Left ventricle myocardium inferior (tissue), 1 donor: ENCODE results near the gene SH2D3A. TPM values are rescaled to one million over a fixed set of nuclear protein-coding genes. Genes with fewer than 3 reads are reported as not detected.

Source experiments
- DNase-seq: peaks from one replicate; pipeline ENCODE4 v3.0.0-alpha.2; 2020
- H3K27ac ChIP-seq: fragments of 200-600 bp; replicated peaks from 2 replicates; pipeline ENCODE4 v1.8.0; 2021
- H3K27me3 ChIP-seq: fragments of 200-600 bp; 2 replicates; pipeline ENCODE4 v1.8.0; 2021; ENCODE audit warnings: low read depth
- H3K36me3 ChIP-seq: fragments of 200-600 bp; 2 replicates; pipeline ENCODE4 v1.8.0; 2021
- H3K4me1 ChIP-seq: fragments of 200-600 bp; 2 replicates; pipeline ENCODE4 v1.8.0; 2021
- H3K4me3 ChIP-seq: fragments of 200-600 bp; 2 replicates; pipeline ENCODE4 v1.8.0; 2021; ENCODE audit warnings: mild to moderate bottlenecking, moderate library complexity
- H3K9me3 ChIP-seq: fragments of 200-600 bp; replicated peaks from 2 replicates; pipeline ENCODE4 v1.8.0; 2021
- CTCF ChIP-seq: fragments of 200-600 bp; IDR thresholded peaks from 2 replicates; pipeline ENCODE4 v1.8.0; 2021; ENCODE audit warnings: antibody characterized with exemption, mild to moderate bottlenecking, borderline replicate concordance
- intact Hi-C: fragments of 100-400 bp; cut with micrococcal nuclease; formaldehyde crosslinking; loops from one replicate; pipeline ENCODE4 v1.11.0; 2022
- total RNA-seq: library from RNA; stranded (reverse); fragmentation: NEBNext Ultra II Directional; extraction: Animal tissue kit (Norgen Biotek cat#: 25700); gene quantifications from one replicate; pipeline ENCODE4 v1.2.1, GENCODE V29; 2021
- donor health status: DM: no; HTN: yes; CAD: no; lungs with severe emphysema.

SH2D3A gene
- total RNA-seq, 1 donor from 2014 or later: 0.14 TPM

- no peak for TF ChIP-seq CTCF
- Histone ChIP-seq H3K4me1 (peaks cover 12% of the 10 kb centered on the region), H3K36me3 (peaks cover 11% of the 10 kb centered on the region), H3K27ac (no peak overlapping the region), H3K27me3 (peaks cover 9% of the 10 kb centered on the region), H3K4me3 (no peak overlapping the region), H3K9me3 (no peaks in the 10 kb centered on the region)
- intact Hi-C loops: no loop called here
- no peak for DNase-seq
Measured at GRCh38 chr19:6730941-6731670, 36.1 kb downstream of the SH2D3A start.

DNA sequence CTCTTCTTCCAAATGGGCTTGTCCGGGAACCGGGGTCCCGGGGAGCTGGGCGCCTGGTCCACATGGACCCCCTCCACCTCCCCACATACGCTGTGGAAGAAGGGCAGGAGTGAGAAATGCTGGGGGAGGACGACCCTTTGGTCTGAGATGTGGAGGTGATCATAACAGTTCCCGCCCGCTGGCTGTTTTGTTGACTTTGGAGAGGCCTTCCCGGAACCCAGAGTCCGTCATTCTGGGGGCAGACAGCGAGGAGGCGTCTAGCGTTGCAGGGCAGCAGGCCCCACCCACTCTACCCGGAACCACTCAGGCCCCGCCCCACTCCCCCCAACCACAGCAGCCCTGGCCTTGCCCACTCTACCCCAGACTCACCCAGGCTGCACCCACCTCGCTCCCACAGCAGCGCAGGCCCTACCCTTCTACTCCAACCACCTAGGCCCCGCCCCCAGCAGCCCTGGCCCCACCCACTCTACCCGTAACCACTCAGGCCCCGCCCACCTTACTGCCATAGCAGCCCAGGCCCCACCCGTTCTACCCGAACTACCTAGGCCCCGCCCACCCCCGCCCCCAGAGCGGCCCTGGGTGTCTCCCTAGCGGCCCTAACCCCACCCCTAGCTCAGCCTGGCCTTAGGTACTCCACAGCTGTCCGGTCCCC is 37.0 kb downstream of the SH2D3A start:
- Histone ChIP-seq H3K4me1 (peaks cover 4% of the 10 kb centered on the region), H3K9me3 (no peaks in the 10 kb centered on the region), H3K27me3 (peaks cover 15% of the 10 kb centered on the region), H3K27ac (no peak overlapping the region), H3K4me3 (no peak overlapping the region), H3K36me3 (peaks cover 11% of the 10 kb centered on the region)
- intact Hi-C loops: no loop called here
- DNase-seq: no peak
- no peak for TF ChIP-seq CTCF

GRCh38 chr19:6729573-6730152 is 37.6 kb downstream of the SH2D3A start:
- Histone ChIP-seq H3K27me3 (peaks cover 21% of the 10 kb centered on the region), H3K4me1 (no peaks in the 10 kb centered on the region), H3K27ac (no peak overlapping the region), H3K4me3 (no peak overlapping the region), H3K9me3 (no peaks in the 10 kb centered on the region), H3K36me3 (peaks cover 11% of the 10 kb centered on the region)
- DNase-seq: no peak
- no peak for TF ChIP-seq CTCF
- intact Hi-C loops: no loop called here

- DNase-seq: no peak
- TF ChIP-seq CTCF: no peak
- peaks cover 11% of the 10 kb centered on the region for H3K36me3 ChIP-seq
- intact Hi-C loops: no loop called here
- no peaks in the 10 kb centered on the region for H3K9me3 ChIP-seq
- H3K4me3 ChIP-seq: no peak overlapping the region
- H3K4me1 ChIP-seq: no peaks in the 10 kb centered on the region
- H3K27me3 ChIP-seq: peaks cover 35% of the 10 kb centered on the region
- no peak overlapping the region for H3K27ac ChIP-seq
Measured at GRCh38 chr19:6728346-6728745, 38.9 kb downstream of the SH2D3A start.

DNA sequence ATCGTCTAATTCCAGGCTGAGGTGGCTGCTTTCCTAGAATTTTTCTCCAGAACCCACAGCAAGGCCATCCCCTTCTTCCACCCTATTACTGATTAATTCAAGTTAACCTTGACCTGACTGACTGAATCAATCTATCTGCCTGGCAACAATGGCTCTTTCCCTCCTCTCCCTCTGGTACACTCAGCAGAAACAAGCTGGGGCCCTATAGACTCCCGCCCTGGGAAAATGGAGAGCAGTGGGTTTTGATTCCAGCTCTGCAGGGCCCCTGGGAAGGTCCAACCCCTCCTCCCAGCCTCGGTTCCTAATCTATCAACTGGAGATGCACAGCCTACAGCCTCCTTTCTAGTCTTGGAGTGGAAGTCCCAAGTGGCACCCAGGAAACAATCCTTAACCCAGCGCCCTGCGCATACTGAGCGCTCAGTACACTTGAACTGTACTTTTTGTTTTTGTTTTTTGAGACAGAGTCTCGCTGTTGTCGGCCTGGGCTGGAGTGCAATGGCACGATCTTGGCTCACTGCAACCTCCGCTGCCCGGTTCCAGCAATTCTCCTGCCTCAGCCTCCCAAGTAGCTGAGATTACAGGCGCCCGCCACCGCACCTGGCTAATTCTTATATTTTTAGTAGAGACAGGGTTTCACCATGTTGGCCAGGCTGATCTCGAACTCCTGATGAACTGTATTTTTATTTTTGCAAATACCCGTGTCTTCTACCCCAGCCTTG is 41.6 kb downstream of the SH2D3A start:
- no peaks in the 10 kb centered on the region for H3K36me3 ChIP-seq
- H3K27me3 ChIP-seq: peaks cover 47% of the 10 kb centered on the region
- TF ChIP-seq CTCF: no peak
- DNase-seq: no peak
- no peak overlapping the region for H3K4me3 ChIP-seq
- H3K4me1 ChIP-seq: no peaks in the 10 kb centered on the region
- intact Hi-C loops: no loop called here
- H3K27ac ChIP-seq: no peak overlapping the region
- H3K9me3 ChIP-seq: no peaks in the 10 kb centered on the region
